HG03064 (cell line): Measurements from ENCODE around the gene MCHR2.

Source experiments
- ATAC-seq: cut with Tn5 transposase; IDR thresholded peaks from one replicate; pipeline ENCODE4 v1.9.1; 2021; ENCODE audit warnings: low read depth; ENCODE audit not compliant: unreplicated experiment

The MCHR2 gene

GRCh38 chr6:99905209-99906106 lies 88.6 kb downstream of the MCHR2 start:
- peak; percentile 90 for ATAC-seq

- ATAC-seq = no peak
Measured at GRCh38 chr6:99901596-99902384, 92.2 kb downstream of the MCHR2 start.

GRCh38 chr6:99894815-99895214 lies 99.2 kb downstream of the MCHR2 start:
- no peak for ATAC-seq

DNA sequence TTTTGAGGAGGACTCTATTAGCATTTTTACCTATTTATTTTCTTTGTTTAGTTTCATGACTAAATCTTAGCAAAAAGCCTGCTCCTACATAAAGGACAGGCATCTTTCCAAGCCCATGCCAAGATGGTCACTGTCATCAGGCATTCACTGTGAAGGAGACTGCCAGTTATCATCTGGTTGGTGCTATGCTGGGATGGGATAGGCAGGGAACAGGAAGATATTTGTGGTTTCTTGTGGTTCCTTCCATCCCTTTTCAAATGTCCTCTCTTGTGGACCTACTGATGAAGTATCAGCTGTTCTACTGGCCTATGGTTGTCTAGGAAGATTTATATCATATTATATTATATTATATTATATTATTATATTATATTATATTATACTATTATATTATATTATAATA lies 107.0 kb downstream of the MCHR2 start:
- ATAC-seq = no peak

- ATAC-seq = no peak
Measured at GRCh38 chr6:99885051-99885450, 109.0 kb downstream of the MCHR2 start.

GRCh38 chr6:99882128-99882702 lies 111.8 kb downstream of the MCHR2 start:
- ATAC-seq = no peak

DNA sequence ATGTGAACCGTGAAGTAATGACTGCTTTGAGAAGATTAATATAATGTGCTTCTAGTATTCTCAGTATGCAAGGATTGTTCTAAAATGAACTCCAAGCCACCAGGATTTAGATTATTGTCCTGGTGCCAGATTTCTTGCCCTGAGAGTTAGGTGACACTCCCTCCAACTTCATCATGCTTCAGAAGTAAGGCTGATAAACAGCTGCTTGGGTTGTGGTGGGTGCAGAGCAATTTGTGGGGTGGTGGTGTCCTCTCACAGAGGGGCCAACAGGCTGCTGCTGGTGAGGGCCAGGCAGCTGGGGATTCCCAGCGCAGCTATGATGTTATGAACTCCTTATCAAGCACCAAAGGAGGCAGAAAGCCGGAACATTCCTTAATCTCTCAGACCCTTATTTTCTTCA lies 114.6 kb downstream of the MCHR2 start:
- no peak for ATAC-seq

- ATAC-seq = no peak
Measured at GRCh38 chr6:99875068-99875467, 119.0 kb downstream of the MCHR2 start.

DNA sequence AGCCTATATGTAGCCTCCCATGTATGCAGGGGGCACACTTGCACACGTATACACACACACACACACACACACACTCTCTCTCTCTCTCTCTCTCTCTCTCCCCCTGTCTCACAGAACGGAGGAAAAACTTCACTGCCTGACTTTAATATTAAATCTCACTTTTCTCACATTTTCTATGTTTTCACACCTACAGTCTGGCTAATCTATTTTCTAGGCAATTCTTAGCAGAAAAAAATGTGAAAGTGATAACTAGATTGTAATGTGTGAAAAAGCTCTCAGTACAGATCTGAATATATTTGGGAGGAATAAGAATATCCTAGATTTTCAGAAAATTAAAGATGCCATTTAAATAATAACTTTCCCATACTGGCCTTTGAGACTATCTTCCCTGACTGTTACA lies 120.9 kb downstream of the MCHR2 start:
- ATAC-seq = no peak

DNA sequence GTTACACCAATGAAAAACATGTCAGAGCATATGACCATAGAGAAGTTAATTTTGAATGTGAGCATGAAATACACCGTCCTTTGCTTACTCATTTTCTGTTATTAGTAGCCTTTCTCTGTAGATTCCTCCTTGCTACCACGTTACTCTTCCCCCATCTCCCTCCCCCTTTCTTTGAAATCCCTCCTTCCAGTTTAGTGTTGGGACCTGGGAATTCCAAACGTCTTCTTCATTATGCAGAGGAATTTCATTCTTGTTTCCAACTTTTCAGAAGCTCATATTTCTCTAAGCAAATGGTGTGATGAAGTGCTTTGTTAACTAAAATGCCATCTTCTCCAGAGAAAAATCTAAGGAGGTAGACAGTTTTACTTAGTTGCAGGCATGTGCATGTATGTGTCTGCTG lies 122.4 kb downstream of the MCHR2 start:
- no peak for ATAC-seq
